ENCODE measurements around the gene LMBR1. TPM values are rescaled to one million over a fixed set of nuclear protein-coding genes. Genes with fewer than 3 reads are reported as not detected.
A peak's percentile ranks its signal among the peaks of the same experiment; 100 is the strongest.
"Not testable (repeated sequence)": the region's sequence is repeated elsewhere in the genome, so short reads cannot be mapped to it uniquely, and the experiment has no call there.

The LMBR1 gene
- polyA plus RNA-seq, 3 donors, result 14.8 to 24.4 (median 21.2) TPM

DNA sequence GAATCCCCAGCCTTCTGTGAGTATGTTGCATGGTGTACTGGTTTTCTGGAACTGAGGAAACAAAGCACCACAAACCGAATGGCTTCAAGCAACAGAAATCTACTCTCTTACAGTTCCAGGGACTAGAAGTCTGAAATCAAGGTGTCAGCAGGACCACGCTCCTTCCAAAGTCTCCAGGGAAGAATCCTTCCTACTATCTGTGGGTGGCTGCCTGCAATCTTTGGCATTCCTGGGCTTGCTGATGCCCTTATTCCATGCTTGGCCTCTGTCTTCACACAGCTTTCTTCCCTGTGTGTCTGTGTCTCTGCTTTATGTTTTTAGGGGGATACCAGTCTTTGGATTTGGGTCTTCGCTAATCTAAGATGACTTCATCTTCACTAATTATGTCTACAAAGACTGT is 81.3 kb downstream of the LMBR1 start:
- intact Hi-C loops (cut with micrococcal nuclease), result no loop called here
- DNase-seq, result no peak
- H3K4me3 ChIP-seq (replicated peaks in 1 of 3; ENCODE audit: low read depth in 2 of 3, low read length in 3 of 3), result no peak overlapping the region
- Mint-ChIP-seq H3K9me3 (no peaks in the 10 kb centered on the region), H3K27ac (peak overlapping the region in 2 of 7 donors; percentile 35 to 54), H3K4me1 (no peaks in the 10 kb centered on the region), H3K36me3 (peaks cover 28 to 42% of the 10 kb centered on the region in 2 donors), H3K4me3 (no peak overlapping the region), H3K27me3 (ENCODE audit: low read depth in 3 of 3) (no peaks in the 10 kb centered on the region)
- no peaks in the 10 kb centered on the region for H4K20me1 ChIP-seq (ENCODE audit: insufficient read depth, low read length)
- WGBS (ENCODE audit: insufficient coverage), result 100% methylated on average over 2 of the region's 3 CpGs
- TF ChIP-seq, protein P1, sequence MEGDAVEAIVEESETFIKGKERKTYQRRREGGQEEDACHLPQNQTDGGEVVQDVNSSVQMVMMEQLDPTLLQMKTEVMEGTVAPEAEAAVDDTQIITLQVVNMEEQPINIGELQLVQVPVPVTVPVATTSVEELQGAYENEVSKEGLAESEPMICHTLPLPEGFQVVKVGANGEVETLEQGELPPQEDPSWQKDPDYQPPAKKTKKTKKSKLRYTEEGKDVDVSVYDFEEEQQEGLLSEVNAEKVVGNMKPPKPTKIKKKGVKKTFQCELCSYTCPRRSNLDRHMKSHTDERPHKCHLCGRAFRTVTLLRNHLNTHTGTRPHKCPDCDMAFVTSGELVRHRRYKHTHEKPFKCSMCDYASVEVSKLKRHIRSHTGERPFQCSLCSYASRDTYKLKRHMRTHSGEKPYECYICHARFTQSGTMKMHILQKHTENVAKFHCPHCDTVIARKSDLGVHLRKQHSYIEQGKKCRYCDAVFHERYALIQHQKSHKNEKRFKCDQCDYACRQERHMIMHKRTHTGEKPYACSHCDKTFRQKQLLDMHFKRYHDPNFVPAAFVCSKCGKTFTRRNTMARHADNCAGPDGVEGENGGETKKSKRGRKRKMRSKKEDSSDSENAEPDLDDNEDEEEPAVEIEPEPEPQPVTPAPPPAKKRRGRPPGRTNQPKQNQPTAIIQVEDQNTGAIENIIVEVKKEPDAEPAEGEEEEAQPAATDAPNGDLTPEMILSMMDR (IDR thresholded peaks at IDR 0.05), result no peak
- H3K27me3 ChIP-seq (ENCODE audit: control insufficient read depth in 2 of 2, insufficient read depth in 2 of 2, low read length in 2 of 2), result no peaks in the 10 kb centered on the region
- H3K4me1 ChIP-seq (ENCODE audit: control insufficient read depth in 1 of 2, insufficient read depth in 2 of 2, low read length in 2 of 2), result no peaks in the 10 kb centered on the region
- H3K9me3 ChIP-seq (replicated peaks in 1 of 2; ENCODE audit: control insufficient read depth in 1 of 2, insufficient read depth in 1 of 2, low read length in 2 of 2), result no peaks in the 10 kb centered on the region
- H3K4me2 ChIP-seq (replicated peaks; ENCODE audit: extremely low read depth, low read length, poor library complexity, severe bottlenecking), result no peak overlapping the region
- no peak overlapping the region for H3K9ac ChIP-seq (ENCODE audit: insufficient read depth, low read length, poor library complexity, severe bottlenecking)
- no peak overlapping the region for H3K27ac ChIP-seq (ENCODE audit: low read depth in 1 of 2, low read length in 2 of 2)
- H2AFZ ChIP-seq (ENCODE audit: insufficient read depth, low read depth, low read length, poor library complexity, severe bottlenecking), result no peak overlapping the region
- peaks cover 3 to 46% of the 10 kb centered on the region in 2 donors for H3K36me3 ChIP-seq (replicated peaks in 1 of 2; ENCODE audit: control insufficient read depth in 1 of 2, insufficient read depth in 2 of 2, low read length in 2 of 2)
- H3K79me2 ChIP-seq (ENCODE audit: insufficient read depth, low read length), result no peaks in the 10 kb centered on the region

DNA sequence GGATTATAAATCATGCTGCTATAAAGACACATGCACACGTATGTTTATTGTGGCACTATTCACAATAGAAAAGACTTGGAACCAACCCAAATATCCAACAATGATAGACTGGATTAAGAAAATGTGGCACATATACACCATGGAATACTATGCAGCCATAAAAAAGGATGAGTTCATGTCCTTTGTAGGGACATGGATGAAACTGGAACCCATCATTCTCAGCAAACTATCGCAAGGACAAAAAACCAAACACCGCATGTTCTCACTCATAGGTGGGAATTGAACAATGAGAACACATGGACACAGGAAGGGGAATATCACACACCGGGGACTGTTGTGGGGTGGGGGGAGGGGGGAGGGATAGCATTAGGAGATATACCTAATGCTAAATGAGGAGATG is 89.3 kb downstream of the LMBR1 start:
- H3K27me3 Mint-ChIP-seq (ENCODE audit: low read depth in 3 of 3); H3K36me3 ChIP-seq (replicated peaks in 1 of 2; ENCODE audit: control insufficient read depth in 1 of 2, insufficient read depth in 2 of 2, low read length in 2 of 2); H3K4me1 ChIP-seq (ENCODE audit: control insufficient read depth in 1 of 2, insufficient read depth in 2 of 2, low read length in 2 of 2); H4K20me1 ChIP-seq (ENCODE audit: insufficient read depth, low read length); H3K9ac ChIP-seq (ENCODE audit: insufficient read depth, low read length, poor library complexity, severe bottlenecking); H3K79me2 ChIP-seq (ENCODE audit: insufficient read depth, low read length); H3K4me3 Mint-ChIP-seq; DNase-seq; H3K27ac Mint-ChIP-seq; H3K4me2 ChIP-seq (replicated peaks; ENCODE audit: extremely low read depth, low read length, poor library complexity, severe bottlenecking); H3K9me3 Mint-ChIP-seq; H3K27ac ChIP-seq (ENCODE audit: low read depth in 1 of 2, low read length in 2 of 2); H3K27me3 ChIP-seq (ENCODE audit: control insufficient read depth in 2 of 2, insufficient read depth in 2 of 2, low read length in 2 of 2); H3K4me3 ChIP-seq (replicated peaks in 1 of 3; ENCODE audit: low read depth in 2 of 3, low read length in 3 of 3); intact Hi-C loops (cut with micrococcal nuclease); H3K9me3 ChIP-seq (replicated peaks in 1 of 2; ENCODE audit: control insufficient read depth in 1 of 2, insufficient read depth in 1 of 2, low read length in 2 of 2); H2AFZ ChIP-seq (ENCODE audit: insufficient read depth, low read depth, low read length, poor library complexity, severe bottlenecking); H3K4me1 Mint-ChIP-seq: not testable (repeated sequence)
- peaks cover 24 to 32% of the 10 kb centered on the region in 2 donors for H3K36me3 Mint-ChIP-seq
- WGBS (ENCODE audit: insufficient coverage), result no CpG with 5 or more reads among the region's 4 CpGs

Data from CD14-positive monocyte (primary cell).